GM21737 (cell line): Measurements from ENCODE around the gene PDZD4.

Experiments used
- ATAC-seq: cut with Tn5 transposase; IDR thresholded peaks from one replicate; pipeline ENCODE4 v1.9.1; 2021; ENCODE audit warnings: mild to moderate bottlenecking, moderate library complexity; ENCODE audit not compliant: unreplicated experiment

The PDZD4 gene

DNA sequence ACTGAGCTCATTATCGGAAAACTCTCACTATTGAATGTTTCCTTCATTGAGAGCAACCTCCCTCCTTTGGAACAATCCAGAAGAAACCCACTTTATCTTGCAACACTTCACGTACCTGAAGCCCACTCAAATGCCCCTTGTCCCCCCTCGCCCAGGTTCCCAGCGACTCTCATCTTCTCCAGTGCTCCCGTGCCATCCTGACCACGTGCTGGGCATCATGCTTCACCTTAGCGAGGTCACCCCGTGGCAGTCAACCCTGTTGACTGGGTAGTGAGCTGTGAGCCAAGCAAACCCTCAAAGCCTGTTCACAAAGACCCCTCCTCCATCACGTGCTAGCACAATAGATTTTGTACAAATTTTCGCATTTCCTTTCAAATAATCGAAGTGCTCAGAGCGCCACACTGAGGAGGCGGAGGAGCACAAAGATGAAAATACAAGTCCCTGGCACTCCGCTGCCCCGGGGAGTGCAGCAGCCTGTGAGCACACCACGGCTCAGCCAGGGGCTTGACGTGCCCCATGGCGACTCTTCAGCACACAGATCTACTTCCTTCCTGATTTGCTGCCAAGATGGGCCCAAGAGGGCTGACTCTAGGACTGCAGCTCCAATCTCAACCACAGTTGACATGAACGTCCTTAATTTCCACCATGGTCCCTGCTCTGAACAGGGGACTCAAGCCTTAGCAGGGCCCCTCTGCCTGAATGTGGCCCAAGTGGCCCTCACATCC is 15.6 kb downstream of the PDZD4 start:
- ATAC-seq, result no peak

DNA sequence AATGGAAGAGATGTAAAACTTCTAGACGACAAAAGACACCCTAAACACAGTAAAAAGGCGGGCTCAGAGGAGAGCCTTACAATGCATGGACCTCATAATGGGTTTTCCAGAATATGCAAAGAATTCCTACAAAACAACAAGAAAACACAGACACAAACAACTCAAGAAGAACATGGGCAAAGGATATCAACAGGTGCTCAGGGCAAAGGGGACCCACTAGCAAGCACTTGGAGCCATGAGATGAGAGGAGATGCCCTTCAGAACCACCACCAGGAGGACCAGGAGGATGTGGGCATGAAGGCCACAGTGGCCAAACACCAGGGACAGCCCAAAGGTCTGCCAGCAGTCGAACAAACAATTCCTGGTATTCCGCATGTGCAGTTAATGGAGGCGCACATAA is 17.2 kb downstream of the PDZD4 start:
- ATAC-seq, result no peak

DNA sequence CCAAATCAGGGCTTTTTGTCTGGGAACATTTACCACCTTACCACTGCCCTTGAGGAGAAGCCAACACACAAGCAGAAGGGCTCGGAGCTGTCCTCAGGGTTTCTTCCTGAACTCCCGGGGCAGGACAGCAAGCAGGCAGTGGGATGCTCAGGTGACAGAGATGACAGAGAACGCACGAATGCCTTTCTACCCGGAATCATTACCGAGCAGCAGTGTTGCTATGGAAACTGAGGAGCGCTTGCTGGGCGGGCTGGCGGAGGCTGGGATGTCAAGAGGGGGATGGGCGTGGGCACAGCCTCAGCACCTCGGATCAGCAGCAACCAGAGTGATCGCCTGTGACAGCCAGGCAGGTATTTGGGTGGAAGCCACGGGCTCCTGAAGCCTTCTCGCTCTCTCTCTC is 18.1 kb downstream of the PDZD4 start:
- no peak for ATAC-seq

DNA sequence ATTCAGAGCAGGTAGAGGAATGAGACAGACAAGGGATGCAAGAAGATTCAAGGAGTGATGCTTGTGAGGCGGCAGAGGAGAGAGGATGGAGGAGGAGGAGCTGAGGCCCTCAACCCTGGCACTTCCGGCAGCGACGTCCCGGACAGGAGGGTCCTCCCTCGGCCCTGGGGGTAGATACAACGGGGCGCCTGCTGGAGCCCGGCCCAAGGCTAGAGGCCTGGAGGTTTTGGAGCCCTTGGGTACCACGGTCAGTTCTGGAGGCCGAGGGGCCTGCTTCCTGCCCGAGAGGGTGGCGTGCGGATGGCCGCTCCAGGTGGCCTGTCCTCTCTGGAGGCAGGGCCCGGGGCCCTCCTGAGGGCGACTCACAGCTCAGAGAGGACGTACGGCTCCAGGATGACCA is 22.4 kb downstream of the PDZD4 start:
- no peak for ATAC-seq

DNA sequence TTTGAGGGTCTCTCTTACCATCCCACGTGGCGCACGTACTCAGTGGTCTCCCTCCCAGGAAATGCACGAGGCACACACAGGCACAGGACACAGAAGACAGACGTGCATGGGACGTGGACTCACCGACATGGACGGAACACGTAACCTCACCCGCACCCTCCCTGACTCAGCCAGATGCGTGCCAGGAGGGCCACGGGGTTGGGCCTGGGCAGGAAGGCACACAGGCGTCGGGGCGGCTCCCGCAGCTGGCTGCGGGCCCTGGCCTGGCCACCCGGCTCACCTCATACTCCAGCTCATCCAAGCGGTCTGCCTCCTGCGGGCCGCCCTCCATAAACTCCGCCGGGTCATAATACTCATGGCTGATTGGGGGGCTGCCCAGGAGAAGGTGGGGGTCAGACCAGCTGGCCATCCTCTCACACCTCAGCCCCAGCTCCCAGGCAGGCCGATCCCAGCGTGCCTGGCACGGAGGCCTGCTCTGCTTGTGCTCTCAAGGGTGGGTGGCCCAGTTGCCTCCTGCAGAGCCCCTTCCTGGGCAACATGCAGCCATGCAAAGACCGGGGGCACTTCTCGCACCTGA is 23.3 kb downstream of the PDZD4 start:
- ATAC-seq, result no peak

DNA sequence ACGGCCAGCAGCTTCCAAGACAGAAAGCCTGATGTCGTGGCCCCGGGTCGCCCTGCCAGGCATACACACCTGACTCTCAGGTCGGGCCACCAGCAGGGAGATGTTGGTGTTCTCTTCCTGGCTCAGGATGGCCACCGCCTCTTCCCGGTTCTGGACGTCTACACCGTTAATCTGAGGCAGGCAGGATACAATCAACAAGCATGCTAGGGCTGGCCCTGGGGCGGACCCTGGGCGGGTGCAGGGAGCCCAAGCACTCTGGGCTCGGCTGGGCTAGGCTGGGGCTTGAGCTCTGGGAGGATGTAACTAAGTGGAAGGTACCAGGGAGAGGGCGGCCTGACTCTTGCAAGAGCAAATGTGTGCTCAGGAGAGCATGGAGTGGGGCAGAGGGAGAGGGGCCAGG is 24.9 kb downstream of the PDZD4 start:
- ATAC-seq, result no peak

DNA sequence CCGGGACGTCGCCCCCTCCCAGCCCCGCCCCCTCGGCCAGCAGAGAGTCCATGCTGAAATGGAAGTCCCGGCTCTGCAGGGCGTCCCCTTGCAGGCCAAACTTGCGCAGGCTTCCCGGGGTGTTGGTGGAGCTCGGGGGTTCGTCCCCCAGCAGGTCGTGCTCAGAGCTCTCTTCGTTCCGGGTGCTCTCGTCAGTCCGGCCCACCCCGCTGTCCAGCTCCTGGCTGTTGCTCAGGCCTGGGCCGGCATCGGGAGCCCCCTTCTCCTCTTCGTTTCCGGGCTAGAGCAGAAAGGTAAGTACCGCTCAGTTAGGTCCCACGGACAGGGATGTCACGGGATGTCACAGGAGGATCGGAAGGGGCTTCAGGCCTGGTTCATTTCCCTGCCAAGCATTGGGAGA is 25.7 kb downstream of the PDZD4 start:
- no peak for ATAC-seq

DNA sequence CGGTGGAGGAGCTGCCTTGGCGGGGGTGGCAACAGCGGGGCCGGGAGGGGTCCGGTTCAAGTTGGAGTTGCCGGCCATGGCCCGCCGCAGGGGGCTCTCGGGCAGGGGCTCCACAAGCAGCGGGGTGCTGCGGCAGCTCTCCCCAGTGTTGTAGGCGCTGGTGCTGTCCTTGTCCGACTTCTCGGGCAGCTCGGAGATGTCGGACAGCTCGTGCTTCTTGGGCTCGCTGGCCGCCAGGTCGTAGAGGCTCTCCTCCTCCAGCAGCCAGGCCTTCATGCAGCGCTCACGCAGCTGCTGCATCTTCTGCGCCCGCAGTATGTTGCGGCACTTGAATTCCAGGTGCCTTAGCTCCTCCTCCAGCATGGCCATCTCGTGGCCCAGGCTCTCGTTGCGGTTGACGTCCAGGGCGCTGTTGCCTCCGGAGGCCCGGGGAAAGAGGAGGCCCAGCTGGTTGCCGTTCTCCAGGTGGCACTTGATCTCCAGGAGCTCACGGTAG is 26.2 kb downstream of the PDZD4 start:
- no peak for ATAC-seq

DNA sequence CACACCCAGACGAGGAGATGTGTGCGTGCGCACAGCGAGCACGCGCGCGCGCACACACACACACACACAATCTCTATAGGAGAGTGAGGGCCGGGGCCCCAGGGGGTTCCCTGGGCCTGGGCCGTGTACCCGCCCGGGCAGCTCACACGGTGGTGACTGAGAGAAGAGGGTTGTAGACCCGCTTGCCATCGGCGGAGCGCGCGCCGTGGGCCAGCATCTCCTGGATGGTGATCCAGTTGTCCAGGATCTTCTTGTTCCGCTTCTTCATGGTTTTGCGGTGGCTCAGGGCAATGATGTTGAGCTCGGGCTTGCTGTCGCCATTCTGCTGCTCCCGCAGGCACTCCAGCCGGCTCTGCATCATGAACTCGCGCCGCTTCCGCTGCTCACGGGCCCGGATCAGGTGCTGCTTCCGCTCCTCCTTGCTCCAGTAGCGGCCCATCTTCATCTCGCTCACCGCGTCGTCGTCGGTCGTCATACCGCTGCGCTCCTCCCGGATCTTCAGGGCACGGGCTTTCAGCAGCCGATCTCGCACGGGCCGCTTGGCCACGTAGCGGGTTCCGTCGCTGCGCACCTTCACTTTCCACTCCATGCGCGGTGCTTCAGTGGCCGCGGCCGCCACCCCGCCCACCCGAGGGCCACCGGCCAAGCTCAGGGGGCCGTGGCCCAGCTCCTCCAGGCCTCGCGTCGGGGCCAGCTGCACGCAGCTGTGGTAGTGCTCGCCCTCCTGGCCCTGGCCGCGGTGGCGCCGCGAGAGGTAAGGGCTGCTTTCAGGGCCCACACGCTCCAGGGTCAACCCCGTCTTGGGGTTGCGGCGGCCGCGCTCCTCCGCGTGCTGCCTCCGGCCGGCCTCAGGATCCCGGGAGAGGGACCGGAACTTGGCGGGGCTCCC is 26.9 kb downstream of the PDZD4 start:
- no peak for ATAC-seq

DNA sequence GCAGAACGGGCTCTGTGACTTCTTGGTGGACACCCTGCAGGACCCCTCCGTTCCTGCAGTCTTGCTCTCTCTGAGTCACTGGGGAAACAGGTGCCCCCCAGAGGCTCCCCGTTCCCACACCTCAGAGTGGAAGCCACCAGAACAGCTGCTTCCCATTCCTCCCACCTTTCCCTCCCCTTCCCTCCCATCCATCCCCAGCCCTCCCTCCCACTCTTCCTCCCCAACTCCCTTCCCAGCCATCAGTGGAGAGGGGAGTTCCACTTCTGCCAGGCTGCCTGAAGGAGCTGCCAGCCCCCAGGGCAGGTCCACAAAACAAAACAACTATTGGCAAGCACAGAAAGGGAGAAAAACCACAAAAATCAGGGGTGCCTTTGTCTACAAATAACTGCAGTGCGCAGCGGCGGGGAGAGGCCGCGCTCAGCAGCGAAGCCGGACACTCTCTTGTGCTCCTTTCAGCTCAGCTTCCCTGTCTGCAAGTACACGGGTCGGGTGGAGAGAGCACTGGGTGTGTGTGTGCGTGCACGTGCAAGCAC is 27.8 kb downstream of the PDZD4 start:
- ATAC-seq, result no peak

DNA sequence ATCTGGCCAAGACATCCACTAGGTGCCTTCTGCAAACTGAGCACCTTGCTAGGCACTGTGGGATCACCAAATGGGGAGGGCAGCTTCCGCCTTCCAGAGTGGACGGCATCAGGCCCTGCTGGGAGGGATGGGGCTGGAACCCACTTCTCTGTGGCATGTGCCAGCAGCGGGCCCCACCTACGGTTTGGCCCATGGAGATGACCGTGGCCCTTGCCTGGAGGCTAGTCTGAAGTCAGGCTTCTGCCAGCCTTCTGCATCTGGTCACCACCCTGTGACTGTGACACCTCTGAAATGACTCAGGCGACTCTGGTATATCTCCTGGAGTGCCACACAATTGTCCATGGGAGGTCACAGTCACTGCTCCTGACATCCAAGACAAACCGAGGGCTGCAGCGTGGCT is 28.7 kb downstream of the PDZD4 start:
- no peak for ATAC-seq

DNA sequence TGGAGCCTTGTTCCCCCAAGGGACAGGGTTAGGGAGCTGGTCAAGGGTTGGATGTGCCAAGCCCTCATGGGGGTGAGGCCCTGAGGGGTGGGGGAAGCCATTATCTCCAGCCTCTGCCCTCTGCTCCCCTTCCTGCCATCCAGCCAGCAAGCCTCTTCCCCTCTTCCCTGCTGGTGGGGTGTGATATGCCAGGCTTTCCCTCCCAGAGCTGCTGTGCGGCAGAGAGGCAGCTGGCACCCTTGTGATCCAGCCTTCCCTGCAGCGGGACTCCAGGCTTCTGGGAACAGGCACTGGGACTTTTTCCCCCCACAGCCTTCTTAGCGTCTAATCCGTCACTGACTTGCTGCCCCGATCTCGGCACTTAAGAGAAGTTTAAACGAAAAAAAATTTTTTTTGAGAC is 29.6 kb downstream of the PDZD4 start:
- no peak for ATAC-seq

DNA sequence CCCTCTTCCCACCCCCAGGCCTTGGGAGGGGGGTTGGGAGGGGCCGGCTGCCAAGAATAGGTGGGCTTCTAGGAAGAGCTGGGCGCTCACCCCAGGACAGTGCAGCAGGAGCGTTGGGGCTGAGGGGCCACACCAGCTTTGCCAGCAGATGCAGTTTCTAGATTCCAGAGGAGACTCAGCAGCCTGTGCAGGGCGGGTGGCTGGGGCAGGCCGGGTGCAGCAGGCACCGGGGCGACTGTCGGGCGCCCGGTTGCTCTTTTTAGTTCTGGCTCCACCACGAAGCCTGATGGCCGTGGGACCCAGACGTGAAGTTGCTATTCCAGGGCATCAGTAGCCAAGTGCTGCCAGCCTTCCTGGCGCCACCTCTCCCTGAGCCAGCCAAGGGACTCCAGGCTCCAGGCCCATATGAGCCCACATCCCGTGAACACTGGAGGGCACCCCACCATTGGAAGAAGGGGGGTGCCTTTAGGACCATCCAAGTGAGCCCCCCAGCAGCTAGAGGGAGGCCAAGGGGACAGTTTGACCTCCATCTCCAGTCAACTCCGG is 30.1 kb downstream of the PDZD4 start:
- ATAC-seq, result no peak

DNA sequence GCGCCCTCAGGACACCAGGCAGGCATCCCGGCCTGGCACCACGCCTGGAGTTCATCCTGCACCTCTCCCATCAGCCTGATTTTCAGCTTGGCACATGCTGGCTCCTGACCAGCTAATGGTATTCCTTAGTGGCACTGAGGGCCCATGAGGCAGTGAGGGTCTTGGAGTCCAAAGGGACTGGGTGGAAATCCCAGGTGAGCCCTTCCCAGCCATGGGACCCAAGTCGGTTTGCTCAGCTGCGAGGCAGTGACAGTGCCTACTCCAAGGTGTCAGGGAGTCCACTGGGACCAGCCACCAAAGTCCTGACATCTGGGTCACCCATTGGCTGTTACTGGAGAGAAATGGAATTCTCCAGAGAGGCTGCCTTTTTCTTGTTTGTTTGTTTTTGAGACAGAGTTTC is 31.0 kb downstream of the PDZD4 start:
- no peak for ATAC-seq

DNA sequence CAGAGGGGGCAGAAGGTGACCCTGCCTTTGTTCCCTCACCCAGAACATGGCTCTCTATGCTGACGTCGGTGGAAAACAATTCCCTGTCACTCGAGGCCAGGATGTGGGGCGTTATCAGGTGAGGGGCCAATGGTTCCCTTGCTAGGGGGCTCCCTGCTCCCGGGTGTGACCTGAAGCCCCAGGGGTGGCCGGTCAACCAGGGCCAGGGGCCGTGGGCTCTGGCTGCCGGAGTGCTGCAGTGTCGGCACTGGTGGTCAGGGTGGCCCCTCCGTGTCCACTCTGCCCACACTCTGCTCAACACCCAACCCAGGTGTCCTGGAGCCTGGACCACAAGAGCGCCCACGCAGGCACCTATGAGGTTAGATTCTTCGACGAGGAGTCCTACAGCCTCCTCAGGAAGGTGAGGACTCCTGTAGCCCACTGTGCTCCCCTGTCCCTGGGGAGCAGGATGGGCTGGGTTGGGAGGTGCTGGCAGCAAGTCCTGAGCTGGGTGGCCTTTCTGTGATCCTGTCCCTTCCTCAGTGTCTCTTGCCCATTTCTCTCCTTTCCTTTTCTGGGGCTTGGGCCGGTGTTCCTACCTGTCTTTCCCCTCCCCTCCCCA is 32.8 kb downstream of the PDZD4 start:
- ATAC-seq, result no peak

DNA sequence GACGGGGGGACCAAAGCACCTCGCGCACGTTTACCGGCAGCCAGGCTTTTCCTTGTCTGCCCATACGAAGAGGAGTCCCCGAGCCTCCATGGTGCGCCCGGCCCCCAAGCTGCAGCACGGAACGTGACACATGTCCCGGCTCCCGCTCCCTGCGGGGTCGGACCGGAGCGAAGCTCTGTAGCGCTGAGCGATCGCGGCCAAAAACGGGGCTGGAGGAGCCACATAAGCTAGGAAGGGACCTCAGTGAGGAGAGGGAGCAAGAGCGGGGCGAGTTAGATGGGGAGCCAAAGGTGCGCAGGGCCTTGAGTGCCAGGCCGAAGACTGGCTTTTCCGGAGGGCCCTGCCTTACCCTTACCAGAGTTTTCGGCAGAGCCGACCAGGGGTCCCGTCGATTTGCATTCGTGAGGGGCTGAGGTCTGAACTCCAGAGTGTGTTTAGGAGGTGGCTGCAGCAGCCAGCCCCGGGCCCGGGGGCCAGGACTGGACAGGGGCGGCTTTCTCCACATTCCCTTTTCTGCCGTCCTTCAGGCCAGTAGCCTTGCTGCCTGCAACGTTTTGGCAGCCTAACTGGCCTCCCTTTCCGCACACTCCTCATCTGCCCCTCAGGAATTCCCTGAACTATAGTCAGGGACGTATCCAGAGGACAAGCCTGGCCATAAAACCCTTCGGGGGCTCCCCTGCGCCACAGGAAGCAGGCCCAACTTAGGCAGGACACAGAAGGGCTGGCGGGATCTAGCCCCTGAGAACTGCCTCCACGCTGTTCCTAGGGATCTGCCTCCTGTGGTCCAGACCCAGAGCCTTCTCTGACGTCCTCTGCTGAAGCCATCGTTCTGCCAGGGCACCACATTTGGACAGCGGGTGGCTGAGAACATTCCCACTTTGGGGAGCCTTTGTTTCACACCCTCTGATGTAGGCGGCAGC is 35.2 kb downstream of the PDZD4 start:
- ATAC-seq, result no peak

DNA sequence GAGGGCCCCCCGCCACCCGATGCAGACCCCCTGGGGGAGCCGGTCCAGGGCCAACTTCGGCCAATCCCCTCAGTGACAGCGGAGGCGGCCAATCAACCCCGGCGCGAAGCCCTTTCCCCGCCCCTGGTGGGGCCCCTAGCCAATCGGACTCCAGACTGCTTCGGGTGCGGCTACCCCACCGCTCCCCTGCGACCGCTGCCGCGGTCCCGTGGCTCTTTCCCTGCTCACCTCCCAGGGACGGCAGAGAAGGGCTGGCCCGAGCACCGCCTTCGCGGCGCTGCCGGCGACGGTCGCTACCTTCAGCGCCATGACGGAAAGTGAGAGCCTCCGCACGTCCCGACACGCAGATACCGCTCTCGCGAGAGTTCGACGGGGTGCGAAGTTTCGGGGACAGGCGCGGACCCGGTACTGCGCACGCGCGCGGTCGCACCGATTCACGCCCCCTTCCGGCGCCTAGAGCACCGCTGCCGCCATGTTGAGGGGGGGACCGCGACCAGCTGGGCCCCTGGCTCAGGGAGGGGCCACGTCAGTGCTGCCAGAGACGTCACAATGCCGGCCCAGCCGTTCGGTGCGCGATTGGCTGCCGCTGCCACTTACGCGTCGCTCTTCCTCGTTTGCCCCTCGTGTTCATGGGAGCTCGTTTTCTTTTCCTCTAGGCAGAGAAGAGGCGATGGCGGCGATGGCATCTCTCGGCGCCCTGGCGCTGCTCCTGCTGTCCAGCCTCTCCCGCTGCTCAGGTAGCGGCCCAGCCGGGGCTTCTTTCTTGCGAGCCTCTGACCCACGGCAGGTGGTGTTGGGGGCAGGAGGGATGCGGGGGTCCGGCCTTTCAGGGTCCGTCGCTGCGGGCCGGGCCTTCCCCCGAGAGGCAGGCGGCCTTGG is 36.1 kb downstream of the PDZD4 start, which contains the start of the genes IDH3G and SSR4:
Gene IDH3G, minus strand, starts transcription at position 358 of the 879 bp plus-strand sequence. Its CDS starts 49 bp downstream, at position 309.
Gene SSR4, plus strand, starts transcription at position 651 of the 879 bp plus-strand sequence. Its CDS starts 20 bp downstream, at position 671.
- ATAC-seq, result peak; percentile 91

DNA sequence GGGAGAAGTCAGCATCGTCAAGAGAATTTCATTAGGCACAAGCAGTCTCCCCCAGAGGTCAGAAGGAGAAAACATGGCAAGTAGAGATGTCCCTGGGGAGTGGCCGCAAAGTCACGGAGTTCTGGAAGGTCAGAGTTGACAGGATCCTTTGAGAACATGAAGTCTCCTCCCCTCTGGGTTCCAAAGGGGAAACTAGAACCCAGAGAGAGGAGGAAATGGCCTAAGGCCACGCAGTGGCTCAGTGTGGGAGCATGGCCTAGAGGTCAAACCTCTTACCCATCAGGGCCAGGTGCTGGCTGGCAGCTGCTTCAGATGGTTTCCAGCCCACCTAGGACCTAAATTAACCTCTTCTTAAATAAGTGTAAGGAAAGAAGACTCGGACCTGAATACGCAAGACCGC is 37.1 kb downstream of the PDZD4 start:
- ATAC-seq, result no peak

DNA sequence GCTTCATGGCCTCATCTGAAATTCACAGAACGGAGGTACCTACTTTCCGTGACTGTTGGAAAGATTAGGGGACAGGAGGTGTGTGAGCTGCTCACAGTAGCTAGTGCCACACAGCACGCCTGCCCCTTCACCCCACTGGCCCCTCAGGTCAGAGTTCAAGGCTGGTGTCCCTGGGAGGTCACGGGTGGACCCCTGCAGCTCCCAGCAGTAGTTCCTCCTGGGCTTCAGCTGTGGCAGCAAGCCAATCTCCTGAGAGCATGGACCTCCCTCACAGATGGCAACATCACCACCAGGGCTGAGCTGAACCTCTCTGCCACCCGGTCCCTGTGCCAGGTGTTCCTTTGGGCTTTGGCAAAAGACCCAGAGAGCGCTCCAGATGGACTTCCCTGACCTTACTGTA is 38.0 kb downstream of the PDZD4 start:
- ATAC-seq, result no peak
